T-helper 17 cell (primary cell): ENCODE results near the gene ARMC9. TPM values are rescaled to one million over a fixed set of nuclear protein-coding genes. Genes with fewer than 3 reads are reported as not detected.
"Not testable (repeated sequence)": the region's sequence is repeated elsewhere in the genome, so short reads cannot be mapped to it uniquely, and the experiment has no call there.

Source experiments
- ATAC-seq: fragments of 150-1000 bp; cut with Tn5 transposase; 2 replicates; pipeline ENCODE4 v1.10.0; 2021; ENCODE audit warnings: mild to moderate bottlenecking, moderate library complexity
- DNase-seq, 3 donors: peaks; one replicate each; pipeline versions ENCODE4 v3.0.0 to v3.0.0-alpha.2; 2020 to 2021
- H3K9me3 ChIP-seq: one replicate; pipeline ENCODE4 v1.7.0; 2013; ENCODE audit warnings: low read length, mild to moderate bottlenecking; ENCODE audit not compliant: control insufficient read depth, poor library complexity, severe bottlenecking
- H3K27ac Mint-ChIP-seq: one replicate; pipeline ENCODE4 v1.8.0; 2022; ENCODE audit warnings: mild to moderate bottlenecking, moderate library complexity, mixed read lengths
- H3K27me3 Mint-ChIP-seq: one replicate; pipeline ENCODE4 v1.8.0; 2022; ENCODE audit warnings: mixed read lengths
- H3K36me3 Mint-ChIP-seq: one replicate; pipeline ENCODE4 v1.8.0; 2022; ENCODE audit warnings: low read depth, mixed read lengths
- H3K4me1 Mint-ChIP-seq: one replicate; pipeline ENCODE4 v1.8.0; 2022; ENCODE audit warnings: mild to moderate bottlenecking, mixed read lengths
- H3K4me3 Mint-ChIP-seq: one replicate; pipeline ENCODE4 v1.8.0; 2022; ENCODE audit warnings: mild to moderate bottlenecking, moderate library complexity, mixed read lengths
- total RNA-seq, 4 donors: library from RNA in 2 of 4; stranded (reverse) in 2 of 4; gene quantifications; one replicate each; pipeline ENCODE4 v1.2.3 and lab custom pipeline; 2022 to 2026

Gene ARMC9
- total RNA-seq, 2 donors from 2014 or later = 0.37 to 0.73 TPM

GRCh38 chr2:231343006-231343710 is 144.7 kb downstream of the ARMC9 start:
- DNase-seq (no peak), ATAC-seq (no peak)
- no peak overlapping the region for H3K27ac Mint-ChIP-seq
- H3K36me3 Mint-ChIP-seq = no peaks in the 10 kb centered on the region
- H3K9me3 ChIP-seq = no peaks in the 10 kb centered on the region
- no peak overlapping the region for H3K4me3 Mint-ChIP-seq
- H3K4me1 Mint-ChIP-seq = no peaks in the 10 kb centered on the region
- peaks cover 51% of the 10 kb centered on the region for H3K27me3 Mint-ChIP-seq

GRCh38 chr2:231343988-231344387 is 145.6 kb downstream of the ARMC9 start:
- ATAC-seq = no peak
- Mint-ChIP-seq H3K36me3 (no peaks in the 10 kb centered on the region), H3K27ac (no peak overlapping the region), H3K4me1 (no peaks in the 10 kb centered on the region), H3K4me3 (no peak overlapping the region), H3K27me3 (peaks cover 59% of the 10 kb centered on the region)
- DNase-seq = no peak
- H3K9me3 ChIP-seq = no peaks in the 10 kb centered on the region

- DNase-seq = no peak
- ATAC-seq = no peak
- peaks cover 61% of the 10 kb centered on the region for H3K27me3 Mint-ChIP-seq
These were observed 146.4 kb downstream of the ARMC9 start for GRCh38 chr2:231344851-231345250.

GRCh38 chr2:231347081-231347480 is 148.7 kb downstream of the ARMC9 start:
- no peaks in the 10 kb centered on the region for H3K36me3 Mint-ChIP-seq
- no peak overlapping the region for H3K27ac Mint-ChIP-seq
- H3K4me1 Mint-ChIP-seq = no peaks in the 10 kb centered on the region
- no peak overlapping the region for H3K4me3 Mint-ChIP-seq
- ATAC-seq = no peak
- H3K27me3 Mint-ChIP-seq = peaks cover 45% of the 10 kb centered on the region
- DNase-seq = no peak
- no peaks in the 10 kb centered on the region for H3K9me3 ChIP-seq

More at GRCh38 chr2:231344851-231345250, 146.4 kb downstream of the ARMC9 start:
- H3K9me3 ChIP-seq = no peaks in the 10 kb centered on the region
- Mint-ChIP-seq H3K4me1 (no peaks in the 10 kb centered on the region), H3K4me3 (no peak overlapping the region), H3K36me3 (no peaks in the 10 kb centered on the region), H3K27ac (no peak overlapping the region)

GRCh38 chr2:231347638-231348037 is 149.2 kb downstream of the ARMC9 start:
- peaks cover 43% of the 10 kb centered on the region for H3K27me3 Mint-ChIP-seq
- ATAC-seq = no peak
- DNase-seq = no peak
- H3K36me3 Mint-ChIP-seq = no peaks in the 10 kb centered on the region
- H3K27ac Mint-ChIP-seq = no peak overlapping the region
- no peaks in the 10 kb centered on the region for H3K9me3 ChIP-seq
- H3K4me1 Mint-ChIP-seq = no peaks in the 10 kb centered on the region
- H3K4me3 Mint-ChIP-seq = no peak overlapping the region

GRCh38 chr2:231348173-231348572 is 149.7 kb downstream of the ARMC9 start:
- ATAC-seq = no peak
- no peak overlapping the region for H3K27ac Mint-ChIP-seq

GRCh38 chr2:231348704-231349373 is 150.4 kb downstream of the ARMC9 start:
- no peaks in the 10 kb centered on the region for H3K9me3 ChIP-seq
- no peak overlapping the region for H3K4me3 Mint-ChIP-seq
- H3K27ac Mint-ChIP-seq = no peak overlapping the region
- no peaks in the 10 kb centered on the region for H3K36me3 Mint-ChIP-seq
- peaks cover 43% of the 10 kb centered on the region for H3K27me3 Mint-ChIP-seq
- DNase-seq (no peak), ATAC-seq (no peak)
- no peaks in the 10 kb centered on the region for H3K4me1 Mint-ChIP-seq

More at GRCh38 chr2:231348173-231348572, 149.7 kb downstream of the ARMC9 start:
- H3K36me3 Mint-ChIP-seq = no peaks in the 10 kb centered on the region
- H3K27me3 Mint-ChIP-seq = peaks cover 43% of the 10 kb centered on the region
- DNase-seq = no peak
- no peak overlapping the region for H3K4me3 Mint-ChIP-seq
- no peaks in the 10 kb centered on the region for H3K9me3 ChIP-seq
- H3K4me1 Mint-ChIP-seq = no peaks in the 10 kb centered on the region

- H3K4me1 Mint-ChIP-seq, H3K9me3 ChIP-seq, ATAC-seq, DNase-seq, H3K27ac Mint-ChIP-seq, H3K36me3 Mint-ChIP-seq, H3K4me3 Mint-ChIP-seq: not testable (repeated sequence)
- H3K27me3 Mint-ChIP-seq = peaks cover 38% of the 10 kb centered on the region
These were observed 150.9 kb downstream of the ARMC9 start for GRCh38 chr2:231349374-231349735.

- H3K4me3 Mint-ChIP-seq = no peak overlapping the region
- DNase-seq = no peak
- peaks cover 30% of the 10 kb centered on the region for H3K27me3 Mint-ChIP-seq
- no peak for ATAC-seq
- no peaks in the 10 kb centered on the region for H3K9me3 ChIP-seq
- no peaks in the 10 kb centered on the region for H3K36me3 Mint-ChIP-seq
- no peaks in the 10 kb centered on the region for H3K4me1 Mint-ChIP-seq
- H3K27ac Mint-ChIP-seq = no peak overlapping the region
These were observed 153.2 kb downstream of the ARMC9 start for GRCh38 chr2:231351648-231352047.

- DNase-seq = no peak
- Mint-ChIP-seq H3K36me3 (no peaks in the 10 kb centered on the region), H3K4me1 (no peaks in the 10 kb centered on the region), H3K4me3 (no peak overlapping the region), H3K27ac (no peak overlapping the region), H3K27me3 (peaks cover 23% of the 10 kb centered on the region)
- H3K9me3 ChIP-seq = no peaks in the 10 kb centered on the region
- no peak for ATAC-seq
These were observed 155.0 kb downstream of the ARMC9 start for GRCh38 chr2:231353469-231353868.

GRCh38 chr2:231355508-231356465 is 157.4 kb downstream of the ARMC9 start:
- no peak for DNase-seq
- no peaks in the 10 kb centered on the region for H3K36me3 Mint-ChIP-seq
- H3K9me3 ChIP-seq = no peaks in the 10 kb centered on the region
- no peak for ATAC-seq
- H3K4me1 Mint-ChIP-seq = peaks cover 3% of the 10 kb centered on the region
- no peak overlapping the region for H3K4me3 Mint-ChIP-seq
- no peak overlapping the region for H3K27ac Mint-ChIP-seq
- H3K27me3 Mint-ChIP-seq = peaks cover 17% of the 10 kb centered on the region

- no peaks in the 10 kb centered on the region for H3K9me3 ChIP-seq
- Mint-ChIP-seq H3K27me3 (peaks cover 17% of the 10 kb centered on the region), H3K4me1 (peaks cover 5% of the 10 kb centered on the region), H3K4me3 (no peak overlapping the region), H3K27ac (no peak overlapping the region), H3K36me3 (no peaks in the 10 kb centered on the region)
- DNase-seq (no peak), ATAC-seq (no peak)
These were observed 158.0 kb downstream of the ARMC9 start for GRCh38 chr2:231356466-231356844.

- no peak for DNase-seq
- H3K27ac Mint-ChIP-seq = no peak overlapping the region
- ATAC-seq = no peak
- H3K4me3 Mint-ChIP-seq = no peak overlapping the region
- H3K36me3 Mint-ChIP-seq = no peaks in the 10 kb centered on the region
- no peaks in the 10 kb centered on the region for H3K9me3 ChIP-seq
- peaks cover 5% of the 10 kb centered on the region for H3K4me1 Mint-ChIP-seq
- peaks cover 17% of the 10 kb centered on the region for H3K27me3 Mint-ChIP-seq
These were observed 158.6 kb downstream of the ARMC9 start for GRCh38 chr2:231357048-231357447.
